Lower leg skin (tissue), 3 donors: ENCODE data around the gene HIPK1.

Experiments
- CTCF ChIP-seq, 3 donors: fragments of 450-650 bp; IDR thresholded peaks; one replicate each; pipeline ENCODE4 v1.5.1; 2016; ENCODE audit warnings: antibody characterized with exemption in 3 of 3, mild to moderate bottlenecking in 3 of 3, moderate library complexity in 2 of 3
- POLR2A ChIP-seq, 2 donors: fragments of 450-650 bp; IDR thresholded peaks; one replicate each; pipeline ENCODE4 v1.6.1; 2016 to 2017; ENCODE audit warnings: antibody characterized with exemption in 2 of 2, mild to moderate bottlenecking in 1 of 2, moderate library complexity in 1 of 2

GRCh38 chr1:113983826-113984225 is 54.7 kb downstream of the HIPK1 start:
- no peak for TF ChIP-seq CTCF (IDR thresholded peaks at IDR 0.05)
- no peak for TF ChIP-seq POLR2A (IDR thresholded peaks at IDR 0.05)
